Skeletal muscle cell (primary cell): ENCODE results near the gene ZNF280B.
"Not testable (repeated sequence)": the region's sequence is repeated elsewhere in the genome, so short reads cannot be mapped to it uniquely, and the experiment has no call there.

Experiments used
- DNase-seq: peaks from one replicate; pipeline ENCODE4 v3.0.0-alpha.2; 2010; ENCODE audit warnings: low read depth
- H3K4me3 ChIP-seq: 2 replicates; pipeline ENCODE4 v1.5.1; 2011; ENCODE audit warnings: low read depth, mild to moderate bottlenecking, control low read depth, low read length, moderate library complexity

Gene ZNF280B

DNA sequence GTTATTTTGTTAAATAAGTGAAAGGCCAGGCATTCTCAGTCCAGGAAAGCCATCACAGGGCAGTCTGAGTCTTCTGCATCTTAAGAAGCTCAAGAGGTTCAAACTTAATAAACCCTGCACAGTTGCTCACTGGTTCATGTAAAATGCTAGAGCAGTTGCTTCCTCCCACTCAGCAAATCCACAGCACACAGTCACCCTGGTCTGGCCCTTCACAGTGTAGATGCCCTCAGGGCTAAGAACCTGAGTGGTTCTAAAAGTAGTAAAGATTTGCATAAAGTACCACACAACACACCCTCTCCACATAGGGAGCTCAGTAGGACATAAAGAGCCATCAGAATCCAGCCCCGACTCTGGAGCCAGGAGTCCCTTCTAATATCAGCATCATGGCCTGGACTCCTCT is 58.7 kb downstream of the ZNF280B start:
- no peak overlapping the region for H3K4me3 ChIP-seq
- DNase-seq: no peak

DNA sequence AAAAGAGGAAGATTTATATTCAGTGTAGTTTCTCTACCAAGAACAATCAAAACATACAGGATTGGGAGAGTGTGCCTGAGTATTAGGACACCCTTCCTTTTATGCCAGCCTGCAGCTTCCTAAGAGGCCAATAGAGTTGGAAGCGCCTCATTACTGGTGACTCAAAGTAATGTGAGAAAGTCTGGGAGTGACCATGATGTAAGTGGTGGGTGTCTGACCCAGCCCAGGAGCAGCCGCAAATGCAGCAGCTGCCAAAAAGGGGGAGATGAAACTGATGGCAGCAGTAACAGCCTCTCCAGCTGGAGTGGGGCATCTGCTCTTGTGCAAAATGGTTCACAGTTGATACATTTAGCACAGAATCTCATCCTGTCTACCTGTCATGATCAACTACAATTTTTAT is 62.0 kb downstream of the ZNF280B start:
- peak; percentile 32 for DNase-seq
- H3K4me3 ChIP-seq: no peak overlapping the region

DNA sequence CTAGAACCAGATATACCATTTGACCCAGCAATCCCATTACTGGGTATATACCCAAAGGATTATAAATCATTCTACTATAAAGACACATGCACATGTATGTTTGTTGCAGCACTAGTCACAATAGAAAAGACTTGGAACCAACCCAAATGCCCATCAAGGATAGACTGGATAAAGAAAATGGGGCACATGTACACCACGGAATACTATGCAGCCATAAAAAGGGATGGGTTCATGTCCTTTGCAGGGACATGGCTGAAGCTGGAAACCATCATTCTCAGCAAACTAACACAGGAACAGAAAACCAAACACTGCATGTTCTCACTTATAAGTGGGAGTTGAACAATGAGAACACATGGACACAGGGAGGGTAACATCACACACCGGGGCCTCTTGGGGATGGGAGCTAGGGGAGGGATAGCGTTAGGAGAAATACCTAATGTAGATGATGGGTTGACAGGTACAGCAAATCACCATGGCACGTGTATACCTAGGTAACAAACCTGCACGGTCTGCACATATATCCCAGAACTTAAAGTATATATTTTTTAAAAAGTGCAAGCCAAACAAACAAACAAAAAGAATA is 64.4 kb downstream of the ZNF280B start:
- not testable (repeated sequence) for DNase-seq, H3K4me3 ChIP-seq

DNA sequence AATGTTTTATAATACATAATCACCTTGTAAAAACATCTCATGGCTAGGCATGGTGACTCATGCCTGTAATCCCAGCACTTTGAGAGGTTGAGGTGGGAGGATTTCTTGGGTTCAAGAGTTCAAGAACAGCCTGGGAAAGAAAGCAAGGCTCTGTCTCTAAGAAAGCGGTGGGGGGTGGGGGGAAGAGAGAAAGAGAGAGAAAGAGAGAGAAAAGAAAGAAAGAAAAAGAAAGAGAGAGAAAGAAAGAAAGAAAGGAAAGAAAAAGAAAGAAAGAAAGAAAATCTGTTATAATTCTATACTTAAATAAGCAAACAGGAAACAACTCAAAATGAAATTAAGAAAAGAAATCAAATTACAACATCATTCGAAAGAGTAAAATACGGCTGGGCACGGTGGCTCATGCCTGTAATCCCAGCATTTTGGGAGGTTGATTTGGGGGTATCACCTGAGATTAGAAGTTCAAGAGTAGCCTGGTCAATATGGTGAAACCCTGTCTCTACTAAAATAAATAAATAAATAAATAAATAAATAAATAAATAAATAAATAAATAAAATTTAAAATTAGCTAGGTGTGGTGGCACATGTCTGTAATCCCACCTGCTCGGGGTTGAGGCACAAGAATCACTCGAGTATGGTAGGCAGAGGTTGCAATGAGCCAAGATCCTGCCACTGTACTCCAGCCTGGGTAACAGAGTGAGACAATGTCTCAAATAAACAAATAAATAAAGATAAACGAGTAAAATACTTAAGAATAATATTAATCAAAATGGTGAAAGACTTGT is 65.4 kb downstream of the ZNF280B start:
- no peak overlapping the region for H3K4me3 ChIP-seq
- no peak for DNase-seq

DNA sequence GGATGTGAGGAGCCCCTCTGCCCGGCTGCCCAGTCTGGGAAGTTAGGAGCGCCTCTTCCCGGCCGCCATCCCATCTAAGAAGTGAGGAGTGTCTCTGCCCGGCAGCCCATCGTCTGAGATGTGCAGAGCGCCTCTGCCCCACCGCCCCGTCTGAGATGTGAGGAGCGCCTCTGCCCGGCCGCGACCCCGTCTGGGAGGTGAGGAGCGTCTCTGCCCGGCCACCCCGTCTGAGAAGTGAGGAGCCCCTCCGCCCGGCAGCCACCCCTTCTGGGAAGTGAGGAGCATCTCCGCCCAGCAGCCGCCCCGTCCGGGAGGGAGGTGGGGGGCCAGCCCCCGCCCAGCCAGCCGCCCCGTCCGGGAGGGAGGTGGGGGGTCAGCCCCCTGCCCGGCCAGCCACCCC is 66.9 kb downstream of the ZNF280B start:
- H3K4me3 ChIP-seq, DNase-seq: not testable (repeated sequence)

DNA sequence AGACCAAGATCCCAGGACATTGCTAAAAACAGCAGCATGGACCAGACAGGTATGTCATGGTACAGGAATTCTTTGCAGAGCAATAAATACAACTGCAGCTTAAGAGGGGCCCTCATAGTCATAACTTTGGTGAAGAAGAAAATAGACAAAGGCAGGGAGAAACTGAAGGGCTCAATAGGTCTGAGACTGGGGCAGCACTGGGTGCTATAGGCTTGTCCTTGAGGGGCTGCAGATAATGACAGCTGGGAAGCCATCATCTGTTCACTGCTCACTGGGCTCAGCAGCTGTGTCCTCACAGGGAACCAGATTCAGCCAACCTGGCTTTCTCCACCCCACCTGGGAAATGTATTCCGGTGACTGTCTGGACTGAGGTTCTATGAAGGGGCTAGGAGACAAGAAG is 68.4 kb downstream of the ZNF280B start:
- DNase-seq: no peak
- H3K4me3 ChIP-seq: no peak overlapping the region
